Jurkat, Clone E6-1 (cell line): ENCODE measurements around the gene ASTN2.

Experiments used
- DNase-seq: peaks from one replicate; pipeline ENCODE4 v3.0.0-alpha.2; 2011; ENCODE audit warnings: low read depth, low spot score
- H3K4me3 ChIP-seq: 2 replicates; pipeline ENCODE4 v1.5.1; 2011; ENCODE audit warnings: mild to moderate bottlenecking, low read length, control low read depth, moderate library complexity

The ASTN2 gene

GRCh38 chr9:117418111-117418510, 3.3 kb upstream of the ASTN2 start:
- no peak for DNase-seq
- no peak overlapping the region for H3K4me3 ChIP-seq

GRCh38 chr9:117416856-117417255, 2.0 kb upstream of the ASTN2 start:
- no peak overlapping the region for H3K4me3 ChIP-seq
- DNase-seq, result no peak

GRCh38 chr9:117415358-117415914, 579 bp upstream of the ASTN2 start:
- no peak for DNase-seq
- H3K4me3 ChIP-seq, result no peak overlapping the region

- H3K4me3 ChIP-seq, result no peak overlapping the region
Observed at GRCh38 chr9:117414220-117414905, 494 bp downstream of the ASTN2 start.

GRCh38 chr9:117413346-117414219, 1.3 kb downstream of the ASTN2 start:
- DNase-seq, result no peak
- no peak overlapping the region for H3K4me3 ChIP-seq

More at GRCh38 chr9:117414220-117414905, 494 bp downstream of the ASTN2 start:
- no peak for DNase-seq

- DNase-seq, result no peak
- H3K4me3 ChIP-seq, result no peak overlapping the region
Observed at GRCh38 chr9:117412841-117413240, 2.0 kb downstream of the ASTN2 start.

- DNase-seq, result no peak
- H3K4me3 ChIP-seq, result no peak overlapping the region
Observed at GRCh38 chr9:117412006-117412715, 2.7 kb downstream of the ASTN2 start.

- H3K4me3 ChIP-seq, result no peak overlapping the region
- DNase-seq, result no peak
Observed at GRCh38 chr9:117411547-117411946, 3.3 kb downstream of the ASTN2 start.

GRCh38 chr9:117409321-117409720, 5.5 kb downstream of the ASTN2 start:
- no peak for DNase-seq
- H3K4me3 ChIP-seq, result no peak overlapping the region

- no peak overlapping the region for H3K4me3 ChIP-seq
- DNase-seq, result no peak
Observed at GRCh38 chr9:117407436-117408022, 7.3 kb downstream of the ASTN2 start.

GRCh38 chr9:117405950-117406705, 8.7 kb downstream of the ASTN2 start:
- no peak overlapping the region for H3K4me3 ChIP-seq
- DNase-seq, result no peak

GRCh38 chr9:117403848-117404247, 11.0 kb downstream of the ASTN2 start:
- no peak for DNase-seq
- H3K4me3 ChIP-seq, result no peak overlapping the region

GRCh38 chr9:117403403-117403811, 11.4 kb downstream of the ASTN2 start:
- H3K4me3 ChIP-seq, result no peak overlapping the region
- no peak for DNase-seq

- no peak for DNase-seq
- no peak overlapping the region for H3K4me3 ChIP-seq
Observed at GRCh38 chr9:117400171-117400570, 14.7 kb downstream of the ASTN2 start.

- H3K4me3 ChIP-seq, result no peak overlapping the region
- no peak for DNase-seq
Observed at GRCh38 chr9:117395151-117395650, 19.7 kb downstream of the ASTN2 start.

- H3K4me3 ChIP-seq, result no peak overlapping the region
- no peak for DNase-seq
Observed at GRCh38 chr9:117394655-117395054, 20.2 kb downstream of the ASTN2 start.

GRCh38 chr9:117392992-117393391, 21.9 kb downstream of the ASTN2 start:
- no peak overlapping the region for H3K4me3 ChIP-seq
- no peak for DNase-seq

GRCh38 chr9:117387422-117387821, 27.4 kb downstream of the ASTN2 start:
- no peak overlapping the region for H3K4me3 ChIP-seq
- DNase-seq, result no peak
